ENCODE measurements around the gene GLYATL2. TPM values are rescaled to one million over a fixed set of nuclear protein-coding genes. Genes with fewer than 3 reads are reported as not detected.

The GLYATL2 gene, protein sequence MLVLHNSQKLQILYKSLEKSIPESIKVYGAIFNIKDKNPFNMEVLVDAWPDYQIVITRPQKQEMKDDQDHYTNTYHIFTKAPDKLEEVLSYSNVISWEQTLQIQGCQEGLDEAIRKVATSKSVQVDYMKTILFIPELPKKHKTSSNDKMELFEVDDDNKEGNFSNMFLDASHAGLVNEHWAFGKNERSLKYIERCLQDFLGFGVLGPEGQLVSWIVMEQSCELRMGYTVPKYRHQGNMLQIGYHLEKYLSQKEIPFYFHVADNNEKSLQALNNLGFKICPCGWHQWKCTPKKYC
- total RNA-seq, result not detected
- polyA plus RNA-seq, result under 1 TPM in 1 of 3 donors, not detected in 2; 0.09 TPM
- long read RNA-seq, donor 1, result 0 reads
- long read RNA-seq, donor 2, result 0 reads

DNA sequence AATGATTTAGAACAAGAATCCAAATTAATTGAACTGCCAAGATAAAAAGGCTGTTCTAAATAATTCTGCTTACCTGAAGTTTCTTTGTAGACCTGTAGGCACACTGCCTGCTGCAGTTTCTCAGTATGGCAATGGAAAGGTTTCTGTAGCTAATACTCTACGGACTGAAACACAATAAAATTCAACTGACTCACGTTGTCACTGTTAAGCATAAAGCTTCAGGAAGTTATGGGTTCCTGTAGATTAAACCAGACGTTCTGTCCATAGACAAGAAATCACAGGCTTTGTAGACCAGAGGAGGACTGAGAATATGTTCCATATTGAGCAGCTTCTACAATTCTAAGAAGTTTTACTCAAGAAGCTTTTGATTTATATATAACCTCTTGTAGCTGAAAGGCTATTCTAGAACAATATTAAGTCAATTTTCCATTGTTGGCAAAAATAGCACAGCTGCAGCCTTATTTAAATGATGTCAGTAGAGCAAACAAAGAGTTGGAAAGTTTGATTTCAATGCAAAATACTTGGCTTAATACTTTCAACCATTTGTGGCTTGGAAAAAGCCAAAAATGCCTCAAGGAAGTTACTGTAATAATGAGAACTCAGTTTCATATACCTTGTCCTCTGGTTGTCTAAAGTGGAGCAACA lies at the start of gene GLYATL2:
GLYATL2 (minus strand) TSS at position 344 of the 645 bp plus-strand sequence. CDS start 5,092 bp downstream, outside the sequence.
- H3K27ac ChIP-seq, result no peak within 1 kb of the TSS
- no peaks in the 10 kb centered on the region for H3K27me3 ChIP-seq (replicated peaks in 1 of 7)
- no peak for DNase-seq
- H3K4me3 ChIP-seq, result no peak within 1 kb of the TSS
- no peaks in the 10 kb centered on the region for H3K36me3 ChIP-seq
- WGBS, 5 donors, result 12 to 30% (median 16%) methylated on average over 3 of the region's 3 CpGs
- no peaks in the 10 kb centered on the region for H3K9me3 ChIP-seq
- intact Hi-C loops (cut with DNase I; ENCODE audit: low total_unique reads), result no loop called here
- no peak for TF ChIP-seq POLR2A (IDR thresholded peaks at IDR 0.05)
- TF ChIP-seq, protein P1, sequence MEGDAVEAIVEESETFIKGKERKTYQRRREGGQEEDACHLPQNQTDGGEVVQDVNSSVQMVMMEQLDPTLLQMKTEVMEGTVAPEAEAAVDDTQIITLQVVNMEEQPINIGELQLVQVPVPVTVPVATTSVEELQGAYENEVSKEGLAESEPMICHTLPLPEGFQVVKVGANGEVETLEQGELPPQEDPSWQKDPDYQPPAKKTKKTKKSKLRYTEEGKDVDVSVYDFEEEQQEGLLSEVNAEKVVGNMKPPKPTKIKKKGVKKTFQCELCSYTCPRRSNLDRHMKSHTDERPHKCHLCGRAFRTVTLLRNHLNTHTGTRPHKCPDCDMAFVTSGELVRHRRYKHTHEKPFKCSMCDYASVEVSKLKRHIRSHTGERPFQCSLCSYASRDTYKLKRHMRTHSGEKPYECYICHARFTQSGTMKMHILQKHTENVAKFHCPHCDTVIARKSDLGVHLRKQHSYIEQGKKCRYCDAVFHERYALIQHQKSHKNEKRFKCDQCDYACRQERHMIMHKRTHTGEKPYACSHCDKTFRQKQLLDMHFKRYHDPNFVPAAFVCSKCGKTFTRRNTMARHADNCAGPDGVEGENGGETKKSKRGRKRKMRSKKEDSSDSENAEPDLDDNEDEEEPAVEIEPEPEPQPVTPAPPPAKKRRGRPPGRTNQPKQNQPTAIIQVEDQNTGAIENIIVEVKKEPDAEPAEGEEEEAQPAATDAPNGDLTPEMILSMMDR (IDR thresholded peaks at IDR 0.05 in 8 of 11, conservative IDR thresholded peaks at IDR 0.05 in 3 of 11), result no peak
- no peaks in the 10 kb centered on the region for H3K4me1 ChIP-seq

DNA sequence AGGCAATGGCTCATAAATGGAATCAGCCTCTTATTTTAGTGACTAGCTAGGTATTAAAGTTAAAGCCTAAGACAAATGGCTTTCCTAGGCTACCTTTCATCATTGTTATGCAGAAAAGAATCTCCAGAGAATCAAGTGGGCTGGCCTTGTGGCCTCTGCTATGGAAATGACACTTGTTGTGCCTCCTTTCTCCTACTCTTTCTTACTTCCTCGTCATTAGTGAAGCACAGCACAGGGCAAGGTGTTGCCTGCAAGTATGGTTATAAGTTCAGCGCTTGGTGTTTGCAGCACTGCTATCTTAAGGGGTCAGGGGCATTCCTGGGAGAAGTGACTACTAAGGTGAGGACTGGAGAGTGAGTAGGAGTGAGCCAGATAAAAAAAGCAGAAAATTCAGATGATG lies 49.4 kb upstream of the GLYATL2 start:
- no peaks in the 10 kb centered on the region for H3K27me3 ChIP-seq (replicated peaks in 1 of 7)
- H3K9me3 ChIP-seq, result no peaks in the 10 kb centered on the region
- intact Hi-C loops (cut with DNase I; ENCODE audit: low total_unique reads), result no loop called here
- no peak for TF ChIP-seq POLR2AphosphoS5 (IDR thresholded peaks at IDR 0.05)
- TF ChIP-seq POLR2A (IDR thresholded peaks at IDR 0.05), result no peak
- TF ChIP-seq, protein P1 (IDR thresholded peaks at IDR 0.05 in 8 of 11, conservative IDR thresholded peaks at IDR 0.05 in 3 of 11), result no peak
- H3K4me3 ChIP-seq, result no peak overlapping the region
- no peaks in the 10 kb centered on the region for H3K4me1 ChIP-seq
- WGBS, 5 donors, result 74 to 90% (median 83%) methylated on average over 2 of the region's 2 CpGs
- no peak for DNase-seq
- H3K36me3 ChIP-seq, result no peaks in the 10 kb centered on the region
- no peak overlapping the region for H3K27ac ChIP-seq

DNA sequence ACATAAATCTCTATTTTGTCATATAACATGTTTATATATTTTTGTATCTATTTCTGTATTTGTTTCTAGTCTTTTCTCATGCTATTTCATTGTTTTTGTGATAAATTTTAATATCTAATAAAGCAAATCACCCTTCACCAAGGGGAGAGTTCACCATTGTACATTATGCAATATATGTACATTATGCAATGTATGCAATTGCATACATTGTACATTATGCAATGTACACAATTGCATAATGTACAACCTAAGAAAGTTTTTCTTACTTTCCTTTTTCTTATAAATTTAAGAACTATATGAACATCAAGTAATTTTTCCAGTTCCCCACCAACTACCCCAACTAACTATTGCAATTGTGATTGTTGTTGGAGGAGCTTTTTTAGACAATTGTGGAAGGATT lies 44.1 kb upstream of the GLYATL2 start:
- Histone ChIP-seq H3K27me3 (replicated peaks in 1 of 7) (no peaks in the 10 kb centered on the region), H3K27ac (no peak overlapping the region), H3K4me1 (no peaks in the 10 kb centered on the region), H3K9me3 (no peaks in the 10 kb centered on the region), H3K36me3 (no peaks in the 10 kb centered on the region), H3K4me3 (no peak overlapping the region)
- DNase-seq, result no peak
- TF ChIP-seq, protein P1 (IDR thresholded peaks at IDR 0.05 in 8 of 11, conservative IDR thresholded peaks at IDR 0.05 in 3 of 11), result no peak
- TF ChIP-seq POLR2A (IDR thresholded peaks at IDR 0.05) (no peak), POLR2AphosphoS5 (IDR thresholded peaks at IDR 0.05) (no peak)
- intact Hi-C loops (cut with DNase I; ENCODE audit: low total_unique reads), result no loop called here

DNA sequence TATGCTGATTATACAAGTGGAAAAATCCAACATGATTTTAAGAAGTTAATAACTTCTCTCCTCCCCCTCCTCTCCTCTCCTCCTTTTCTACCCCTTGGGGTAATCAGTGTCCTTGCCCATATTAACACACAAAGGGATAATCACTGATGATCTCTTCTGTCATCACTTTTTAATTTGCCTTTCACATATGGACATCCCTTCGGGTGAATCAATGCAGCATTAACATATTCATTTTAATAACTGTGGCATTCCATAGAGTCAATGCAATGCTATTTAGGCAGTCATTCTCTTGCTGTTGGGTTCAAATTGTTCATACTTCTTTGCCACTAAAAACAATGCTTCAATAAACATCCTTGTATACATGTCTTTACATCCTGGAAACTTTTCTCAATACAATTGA lies 42.9 kb upstream of the GLYATL2 start:
- no peak overlapping the region for H3K27ac ChIP-seq
- no peak for DNase-seq
- intact Hi-C loops (cut with DNase I; ENCODE audit: low total_unique reads), result no loop called here
- WGBS, 5 donors, result 85 to 96% (median 89%) methylated on average over 1 of the region's 1 CpG
- H3K4me3 ChIP-seq, result no peak overlapping the region
- H3K9me3 ChIP-seq, result peaks cover 0 to 7% (median 0%) of the 10 kb centered on the region in 8 donors
- H3K27me3 ChIP-seq (replicated peaks in 1 of 7), result no peaks in the 10 kb centered on the region
- TF ChIP-seq, protein P1 (IDR thresholded peaks at IDR 0.05 in 8 of 11, conservative IDR thresholded peaks at IDR 0.05 in 3 of 11), result no peak
- H3K4me1 ChIP-seq, result no peaks in the 10 kb centered on the region
- no peaks in the 10 kb centered on the region for H3K36me3 ChIP-seq

Measured in spleen (tissue), 13 donors.